SU-DHL-6 (cell line): ENCODE data around the gene ARHGEF16.

ENCODE experiments used
- CTCF ChIP-seq: fragments of 200-600 bp; sonication (generic); IDR thresholded peaks from one replicate; pipeline ENCODE4 v1.5.1; 2017; ENCODE audit warnings: antibody characterized with exemption, mild to moderate bottlenecking, low read length, moderate library complexity; ENCODE audit not compliant: insufficient read depth, poor library complexity, severe bottlenecking
- EZH2phosphoT487 ChIP-seq: fragments of 200-600 bp; sonication (generic), shearing (Covaris generic); conservative IDR thresholded peaks from 2 replicates; pipeline ENCODE4 v1.6.1; 2018; ENCODE audit warnings: mild to moderate bottlenecking, antibody characterized with exemption, low read length, moderate library complexity, mixed read lengths

DNA sequence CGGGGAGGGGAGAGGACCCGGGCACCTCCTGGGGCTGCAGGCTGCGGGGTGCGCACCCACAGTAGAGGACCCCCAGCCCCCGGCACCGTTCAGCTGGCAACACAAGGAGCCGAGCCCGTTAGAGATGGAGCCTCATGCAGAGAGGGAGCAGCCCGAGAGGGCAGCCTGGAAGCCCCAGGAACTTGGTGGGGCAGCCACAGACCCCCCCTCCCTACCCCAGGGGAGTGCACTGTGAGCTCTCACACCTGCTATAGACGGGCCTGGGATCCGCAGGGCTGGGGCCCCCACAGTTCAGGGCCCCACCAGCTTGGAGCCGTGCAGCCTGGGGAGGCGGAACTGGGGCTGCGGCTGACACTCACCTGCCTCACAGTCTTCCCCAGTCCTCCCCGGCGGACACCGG is 47.0 kb downstream of the ARHGEF16 start:
- TF ChIP-seq CTCF (no peak), EZH2phosphoT487 (no peak)
